ENCODE data around the gene AKAP13.
A peak's percentile ranks its signal among the peaks of the same experiment; 100 is the strongest.
"Not testable (repeated sequence)": the region's sequence is repeated elsewhere in the genome, so short reads cannot be mapped to it uniquely, and the experiment has no call there.

Gene AKAP13

GRCh38 chr15:85485956-85486567, 105.7 kb downstream of the AKAP13 start:
- TF ChIP-seq CTCF (IDR thresholded peaks at IDR 0.05; ENCODE audit: control insufficient read depth, insufficient read depth, low read depth, low read length, missing control alignments), result peak; percentile 72
- peak; percentile 46 for DNase-seq (ENCODE audit: low read depth)
- no peak overlapping the region for H3K4me3 ChIP-seq (ENCODE audit: control insufficient read depth, low read depth, low read length)

GRCh38 chr15:85487796-85488195, 107.4 kb downstream of the AKAP13 start:
- not testable (repeated sequence) for H3K4me3 ChIP-seq (ENCODE audit: control insufficient read depth, low read depth, low read length); DNase-seq (ENCODE audit: low read depth)

GRCh38 chr15:85488997-85489396, 108.6 kb downstream of the AKAP13 start:
- TF ChIP-seq CTCF (IDR thresholded peaks at IDR 0.05; ENCODE audit: control insufficient read depth, insufficient read depth, low read depth, low read length, missing control alignments), result no peak
- DNase-seq (ENCODE audit: low read depth), result no peak
- H3K4me3 ChIP-seq (ENCODE audit: control insufficient read depth, low read depth, low read length), result no peak overlapping the region

GRCh38 chr15:85489773-85490493, 109.5 kb downstream of the AKAP13 start:
- no peak for DNase-seq (ENCODE audit: low read depth)
- no peak for TF ChIP-seq CTCF (IDR thresholded peaks at IDR 0.05; ENCODE audit: control insufficient read depth, insufficient read depth, low read depth, low read length, missing control alignments)

GRCh38 chr15:85490856-85491255, 110.5 kb downstream of the AKAP13 start:
- no peak overlapping the region for H3K4me3 ChIP-seq (ENCODE audit: control insufficient read depth, low read depth, low read length)
- DNase-seq (ENCODE audit: low read depth), result no peak
- no peak for TF ChIP-seq CTCF (IDR thresholded peaks at IDR 0.05; ENCODE audit: control insufficient read depth, insufficient read depth, low read depth, low read length, missing control alignments)

More at GRCh38 chr15:85489773-85490493, 109.5 kb downstream of the AKAP13 start:
- no peak overlapping the region for H3K4me3 ChIP-seq (ENCODE audit: control insufficient read depth, low read depth, low read length)

- no peak for TF ChIP-seq CTCF (IDR thresholded peaks at IDR 0.05; ENCODE audit: control insufficient read depth, insufficient read depth, low read depth, low read length, missing control alignments)
- DNase-seq (ENCODE audit: low read depth), result no peak
- H3K4me3 ChIP-seq (ENCODE audit: control insufficient read depth, low read depth, low read length), result no peak overlapping the region
Measured at GRCh38 chr15:85491691-85492090, 111.3 kb downstream of the AKAP13 start.

GRCh38 chr15:85492406-85492805, 112.0 kb downstream of the AKAP13 start:
- H3K4me3 ChIP-seq (ENCODE audit: control insufficient read depth, low read depth, low read length), result no peak overlapping the region
- no peak for DNase-seq (ENCODE audit: low read depth)
- TF ChIP-seq CTCF (IDR thresholded peaks at IDR 0.05; ENCODE audit: control insufficient read depth, insufficient read depth, low read depth, low read length, missing control alignments), result no peak
